22Rv1 (cell line): ENCODE results near the gene MAGI2.

Experiments used
- ZFX ChIP-seq: fragments of 450-650 bp; IDR thresholded peaks from 2 replicates; pipeline ENCODE4 v1.6.1; 2017; ENCODE audit warnings: antibody characterized with exemption, borderline replicate concordance
- TF ChIP-seq, protein P1 (sequence below): fragments of 450-650 bp; IDR thresholded peaks from 2 replicates; pipeline ENCODE4 v1.5.1; 2017; ENCODE audit warnings: mild to moderate bottlenecking

DNA sequence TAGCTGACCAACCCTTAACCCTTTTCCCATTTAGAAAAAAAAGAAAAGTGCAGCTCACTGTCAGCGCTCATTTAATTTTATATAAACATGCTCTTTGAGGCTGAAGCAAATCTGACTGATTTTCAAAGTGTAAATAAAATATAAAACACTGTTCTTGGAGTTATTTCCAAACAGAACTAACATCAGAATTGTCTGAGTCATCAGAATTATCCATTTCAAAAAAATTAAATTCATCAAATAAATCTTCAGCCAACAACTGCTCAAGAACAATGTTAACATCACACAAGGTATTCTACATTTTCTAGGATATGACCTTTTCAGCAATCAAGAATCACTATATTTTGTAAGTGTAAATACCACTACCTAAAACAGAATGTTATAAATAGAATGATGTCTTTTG, 93.6 kb downstream of the MAGI2 start:
- TF ChIP-seq, protein P1, sequence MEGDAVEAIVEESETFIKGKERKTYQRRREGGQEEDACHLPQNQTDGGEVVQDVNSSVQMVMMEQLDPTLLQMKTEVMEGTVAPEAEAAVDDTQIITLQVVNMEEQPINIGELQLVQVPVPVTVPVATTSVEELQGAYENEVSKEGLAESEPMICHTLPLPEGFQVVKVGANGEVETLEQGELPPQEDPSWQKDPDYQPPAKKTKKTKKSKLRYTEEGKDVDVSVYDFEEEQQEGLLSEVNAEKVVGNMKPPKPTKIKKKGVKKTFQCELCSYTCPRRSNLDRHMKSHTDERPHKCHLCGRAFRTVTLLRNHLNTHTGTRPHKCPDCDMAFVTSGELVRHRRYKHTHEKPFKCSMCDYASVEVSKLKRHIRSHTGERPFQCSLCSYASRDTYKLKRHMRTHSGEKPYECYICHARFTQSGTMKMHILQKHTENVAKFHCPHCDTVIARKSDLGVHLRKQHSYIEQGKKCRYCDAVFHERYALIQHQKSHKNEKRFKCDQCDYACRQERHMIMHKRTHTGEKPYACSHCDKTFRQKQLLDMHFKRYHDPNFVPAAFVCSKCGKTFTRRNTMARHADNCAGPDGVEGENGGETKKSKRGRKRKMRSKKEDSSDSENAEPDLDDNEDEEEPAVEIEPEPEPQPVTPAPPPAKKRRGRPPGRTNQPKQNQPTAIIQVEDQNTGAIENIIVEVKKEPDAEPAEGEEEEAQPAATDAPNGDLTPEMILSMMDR: no peak
- TF ChIP-seq ZFX: no peak
